ENCODE measurements around the gene TANGO6.

The TANGO6 gene

GRCh38 chr16:68869492-68870088 is 26.3 kb downstream of the TANGO6 start:
- no peak for DNase-seq

DNA sequence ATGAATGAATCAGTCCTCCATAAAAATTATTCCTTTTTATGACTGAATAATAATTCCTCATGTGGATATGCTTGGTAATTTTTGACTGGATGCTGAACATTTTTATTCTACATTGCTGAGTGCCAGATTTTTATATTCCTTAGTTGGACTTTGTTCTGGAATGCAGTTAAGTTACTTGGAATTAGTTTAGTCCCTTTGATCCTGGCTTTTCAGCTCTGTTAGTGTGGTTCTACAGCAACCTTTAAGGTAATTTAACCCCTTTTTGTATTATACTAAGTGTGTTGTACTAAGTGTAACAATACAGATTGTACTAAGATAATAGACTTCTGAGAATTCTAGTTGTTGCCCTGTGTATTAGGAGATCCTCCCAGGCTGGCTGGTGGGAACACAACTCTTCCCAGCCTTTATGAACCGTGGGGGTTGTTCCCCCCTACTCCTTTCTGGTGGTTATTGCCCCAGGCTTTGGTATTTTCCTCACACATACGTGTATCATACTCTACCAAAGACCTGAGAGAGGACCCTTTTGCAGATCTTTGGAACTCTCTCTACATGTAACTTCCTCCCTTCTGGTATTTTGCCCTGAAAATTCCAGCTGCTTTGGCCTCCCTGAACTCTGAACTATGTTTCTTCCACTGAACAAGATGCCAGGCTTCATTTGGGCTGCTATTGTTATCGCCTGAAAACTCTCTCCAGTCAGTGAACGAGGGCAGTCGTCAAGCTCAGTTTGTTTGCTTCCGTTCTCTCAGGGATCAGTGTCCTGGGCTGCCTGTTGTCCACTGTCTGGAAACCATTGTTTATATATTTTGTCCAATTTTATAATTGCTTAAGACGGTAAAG is 30.5 kb downstream of the TANGO6 start:
- no peak for DNase-seq

- DNase-seq: no peak
Observed at GRCh38 chr16:68875871-68876270, 32.5 kb downstream of the TANGO6 start.

DNA sequence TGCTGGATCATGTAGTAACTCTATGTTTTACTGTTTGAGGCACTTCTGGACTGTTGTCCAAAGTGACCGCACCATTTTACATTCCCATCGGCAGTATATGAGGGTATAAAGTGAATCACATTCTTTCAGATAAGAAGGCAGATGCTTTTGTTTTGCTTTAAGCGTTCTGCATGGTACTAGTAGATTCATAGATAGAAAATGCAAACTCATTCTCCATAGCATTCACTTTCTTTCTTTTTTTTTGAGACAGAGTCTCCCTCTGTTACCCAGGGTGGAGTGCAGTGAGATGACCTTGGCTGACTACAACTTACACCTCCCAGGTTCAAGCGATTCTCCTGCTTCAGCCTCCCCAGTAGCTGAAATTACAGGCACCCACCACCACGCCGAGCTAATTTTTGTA is 40.4 kb downstream of the TANGO6 start:
- DNase-seq: no peak

DNA sequence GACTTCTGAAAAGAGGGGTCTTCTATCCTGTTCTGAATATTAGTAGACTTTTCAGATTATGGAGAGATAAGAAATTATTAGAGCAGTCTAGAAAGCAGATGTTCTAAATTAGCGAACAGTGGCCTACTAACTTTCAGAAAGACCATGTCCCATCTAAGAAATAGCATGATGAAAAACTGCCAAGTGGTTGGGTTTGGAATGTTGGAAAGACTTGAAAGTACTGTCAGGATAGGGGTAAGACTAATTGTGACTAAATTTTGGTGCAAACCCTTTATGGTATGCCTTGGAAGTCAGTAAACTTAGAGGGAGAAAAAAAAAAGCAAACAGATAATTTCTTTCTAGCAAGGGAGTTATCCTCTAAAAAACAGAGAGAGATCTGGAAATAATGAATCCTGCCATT is 41.1 kb downstream of the TANGO6 start:
- DNase-seq: no peak

- peak; percentile 2 for DNase-seq
Observed at GRCh38 chr16:68884861-68885720, 41.8 kb downstream of the TANGO6 start.

- DNase-seq: no peak
Observed at GRCh38 chr16:68887107-68887506, 43.8 kb downstream of the TANGO6 start.

- no peak for DNase-seq
Observed at GRCh38 chr16:68889508-68890150, 46.3 kb downstream of the TANGO6 start.

GRCh38 chr16:68892214-68892613 is 48.9 kb downstream of the TANGO6 start:
- no peak for DNase-seq

DNA sequence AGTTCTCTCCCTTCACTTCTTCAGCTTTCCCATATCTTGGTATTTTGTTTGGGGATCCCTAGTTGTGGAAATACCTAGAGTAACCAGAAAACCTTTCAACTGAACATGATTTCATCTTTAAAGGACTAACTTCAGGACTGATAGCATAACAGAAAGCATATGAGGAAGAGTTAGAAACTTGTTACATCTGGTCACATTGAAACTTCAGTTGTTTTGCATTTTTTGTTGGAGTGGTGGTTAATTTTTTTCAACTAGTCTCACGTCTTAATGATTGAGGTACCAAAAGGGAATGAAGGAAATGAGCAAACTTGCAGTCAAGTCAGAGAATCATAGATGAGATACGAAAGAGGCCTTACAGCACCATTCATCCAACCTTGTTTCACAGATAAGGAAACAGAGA is 49.6 kb downstream of the TANGO6 start:
- no peak for DNase-seq

- no peak for DNase-seq
Observed at GRCh38 chr16:68893710-68894705, 50.7 kb downstream of the TANGO6 start.

DNA sequence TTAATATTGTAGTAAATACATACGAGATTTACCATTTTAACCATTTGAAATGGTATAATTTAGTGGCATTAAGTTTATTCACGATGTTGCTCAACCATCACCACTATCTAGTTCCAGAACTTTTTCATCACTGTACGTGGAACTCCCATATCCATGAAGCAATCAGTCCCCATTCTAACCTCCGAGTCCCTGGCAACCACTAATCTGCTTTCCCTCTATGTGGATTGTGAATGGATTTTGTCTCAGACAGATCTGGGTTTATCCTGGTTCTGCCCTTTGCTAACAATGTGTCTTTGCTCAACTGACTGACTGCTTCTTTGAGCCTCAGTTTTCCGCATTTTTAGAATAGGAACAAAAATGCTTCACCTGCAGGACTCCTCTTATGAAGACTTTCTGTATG is 51.4 kb downstream of the TANGO6 start:
- DNase-seq: no peak

DNA sequence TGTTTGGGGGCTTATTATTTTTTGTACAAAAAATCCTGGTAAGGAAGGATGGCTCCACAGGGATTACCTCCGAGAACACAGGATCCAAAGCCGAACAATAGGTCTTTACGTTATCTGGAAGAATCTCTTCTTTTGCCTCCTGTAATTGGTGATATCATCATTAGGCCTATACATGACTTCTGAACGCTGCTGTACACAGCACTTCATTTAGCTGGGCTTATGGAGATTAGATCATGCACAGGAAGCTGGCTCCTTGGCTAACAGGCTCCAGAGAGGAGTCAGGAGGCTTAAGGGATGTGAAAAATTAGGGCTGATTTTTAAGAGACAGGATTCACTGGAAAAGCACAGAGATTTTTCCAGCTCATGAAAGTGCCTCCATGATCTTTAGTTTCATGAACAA is 54.7 kb downstream of the TANGO6 start:
- DNase-seq: no peak

DNA sequence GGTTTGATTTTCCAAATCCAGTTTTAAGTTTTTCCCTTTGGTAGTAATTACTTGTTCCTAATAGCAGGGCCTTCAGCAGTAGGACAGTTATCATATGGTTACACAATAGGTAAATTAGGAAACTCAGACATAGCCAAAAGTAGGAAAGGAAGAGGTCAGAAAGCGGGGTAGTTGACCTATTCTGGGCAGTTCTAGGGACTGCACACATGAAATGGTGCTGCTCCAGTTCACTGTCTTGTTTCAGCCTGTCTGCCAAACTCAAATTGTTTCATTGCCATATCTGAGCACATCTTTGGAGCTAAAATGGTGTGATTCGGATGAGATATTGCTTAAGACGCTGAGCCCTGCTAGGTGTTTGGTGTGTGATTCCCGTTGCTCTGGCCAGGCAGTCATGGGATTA is 56.7 kb downstream of the TANGO6 start:
- no peak for DNase-seq

DNA sequence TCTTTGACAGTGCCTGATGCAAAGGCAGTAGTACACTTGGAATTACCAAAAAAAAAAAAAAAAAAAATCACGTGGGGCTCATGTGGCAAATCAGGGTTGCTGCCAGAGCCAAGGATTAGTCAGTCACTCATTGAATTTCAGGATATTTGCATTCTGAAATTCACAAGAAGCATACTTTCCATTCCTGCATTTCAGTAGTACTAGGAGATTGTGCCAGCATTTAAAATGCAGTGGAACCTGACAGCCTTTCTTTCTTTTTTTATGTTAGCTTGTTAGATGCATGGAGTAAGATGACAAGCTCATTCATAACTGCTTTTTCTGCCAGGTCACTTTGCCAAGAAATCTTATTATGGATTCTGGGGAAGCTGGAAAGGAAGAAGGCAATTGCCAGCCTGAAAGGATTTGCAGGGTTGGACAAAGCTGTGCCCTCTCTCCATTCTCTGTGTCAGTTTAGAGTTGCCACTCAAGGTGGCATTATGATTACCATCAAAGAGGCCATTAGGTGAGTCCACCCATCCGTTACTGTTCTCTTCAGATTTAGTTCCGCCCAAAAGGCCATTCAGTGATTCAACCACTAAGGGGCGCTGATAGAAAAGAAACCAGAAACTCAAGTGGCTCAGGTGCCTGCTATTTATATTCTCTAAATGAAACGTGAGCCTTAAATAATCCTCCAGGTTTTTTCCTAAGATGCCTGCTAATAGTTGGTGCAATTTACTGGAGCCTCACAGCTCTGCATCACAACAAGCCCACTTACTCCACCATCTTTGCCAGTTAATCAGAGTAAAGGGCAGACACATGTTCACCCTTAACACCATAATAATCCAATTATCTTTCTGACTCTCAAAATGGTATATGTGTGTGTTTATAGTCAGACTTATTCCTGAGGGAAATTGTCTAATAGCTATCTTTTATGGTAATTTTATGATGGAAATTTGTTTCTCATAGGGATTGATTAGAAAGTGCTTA is 59.0 kb downstream of the TANGO6 start:
- peak; percentile 74 for DNase-seq

DNA sequence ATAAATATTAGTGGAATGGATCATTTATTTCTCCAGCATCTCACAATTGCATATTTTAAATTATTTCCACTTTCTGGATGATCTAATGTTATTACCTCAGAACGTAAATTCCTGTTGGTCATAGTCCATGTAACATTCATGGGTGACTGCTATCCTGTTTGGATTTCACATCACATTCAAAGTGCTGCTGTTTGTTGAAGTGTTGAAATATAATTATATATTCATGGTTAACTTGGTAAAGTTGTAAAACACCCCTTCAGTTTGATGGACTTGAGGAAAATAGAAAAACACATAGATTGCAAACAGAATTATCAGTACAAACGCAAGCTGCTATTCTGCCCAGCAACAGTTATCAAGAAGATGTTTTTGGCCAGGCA is 59.6 kb downstream of the TANGO6 start:
- DNase-seq: peak; percentile 38

- no peak for DNase-seq
Observed at GRCh38 chr16:68907297-68907696, 64.0 kb downstream of the TANGO6 start.

DNA sequence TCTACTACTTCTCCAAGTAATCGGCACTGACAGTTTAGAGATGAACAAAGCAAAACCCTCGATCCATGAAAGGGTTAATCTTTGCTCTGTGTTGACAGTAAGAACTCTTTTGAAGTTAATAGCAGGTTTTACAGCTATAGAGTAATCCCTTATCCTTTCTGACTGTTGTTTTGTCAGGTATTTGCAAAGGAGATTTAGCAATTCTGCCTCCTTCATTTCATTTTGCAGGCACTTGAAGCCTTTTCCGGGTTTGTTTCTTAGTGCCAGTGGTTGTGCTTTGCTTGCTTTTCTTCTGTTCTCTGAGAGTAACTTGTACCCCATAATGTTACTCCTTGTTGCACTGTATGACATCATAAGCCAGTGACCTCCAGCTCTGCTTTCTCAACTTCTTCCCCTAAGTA is 64.5 kb downstream of the TANGO6 start:
- DNase-seq: no peak

DNA sequence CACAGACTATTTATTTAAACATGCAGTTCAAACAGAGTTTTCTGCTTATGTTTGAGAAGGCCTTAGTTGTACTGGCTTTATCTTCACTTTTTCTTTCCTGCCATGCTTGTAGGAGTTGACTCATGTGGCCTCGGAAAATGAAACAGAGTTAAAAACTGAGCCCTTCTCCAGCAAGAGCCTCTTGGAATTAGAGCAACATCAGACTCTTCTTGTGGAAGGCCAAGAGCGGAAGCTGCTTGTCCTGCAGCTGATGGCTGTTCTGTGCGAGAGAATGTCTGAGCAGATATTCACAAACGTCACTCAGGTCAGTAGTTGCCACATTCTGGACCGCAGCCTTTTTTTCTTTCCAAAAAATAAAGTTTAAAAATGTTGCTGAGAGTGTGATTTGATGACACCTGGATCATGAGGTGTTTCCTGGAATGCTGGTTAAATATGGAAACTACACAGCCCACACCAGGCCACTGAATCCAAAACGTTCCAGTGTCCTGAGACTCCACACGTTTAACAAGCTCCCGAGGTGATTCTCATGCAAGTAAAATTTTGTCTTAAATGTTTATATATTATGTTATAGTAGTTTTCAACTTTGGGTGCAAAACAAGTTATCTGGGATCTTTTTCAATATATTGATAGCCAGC is 65.9 kb downstream of the TANGO6 start:
- DNase-seq: no peak

- no peak for DNase-seq
Observed at GRCh38 chr16:68910051-68910450, 66.7 kb downstream of the TANGO6 start.

Measured in kidney glomerular epithelial cell (primary cell).